Fibroblast of skin of left biceps (primary cell): ENCODE results near the gene OSBPL2.

Experiments
- DNase-seq, 2 experiments: peaks; one replicate each; pipeline ENCODE4 v3.0.0-alpha.2; 2013; ENCODE audit warnings: low read depth in 2 of 2

Gene OSBPL2

DNA sequence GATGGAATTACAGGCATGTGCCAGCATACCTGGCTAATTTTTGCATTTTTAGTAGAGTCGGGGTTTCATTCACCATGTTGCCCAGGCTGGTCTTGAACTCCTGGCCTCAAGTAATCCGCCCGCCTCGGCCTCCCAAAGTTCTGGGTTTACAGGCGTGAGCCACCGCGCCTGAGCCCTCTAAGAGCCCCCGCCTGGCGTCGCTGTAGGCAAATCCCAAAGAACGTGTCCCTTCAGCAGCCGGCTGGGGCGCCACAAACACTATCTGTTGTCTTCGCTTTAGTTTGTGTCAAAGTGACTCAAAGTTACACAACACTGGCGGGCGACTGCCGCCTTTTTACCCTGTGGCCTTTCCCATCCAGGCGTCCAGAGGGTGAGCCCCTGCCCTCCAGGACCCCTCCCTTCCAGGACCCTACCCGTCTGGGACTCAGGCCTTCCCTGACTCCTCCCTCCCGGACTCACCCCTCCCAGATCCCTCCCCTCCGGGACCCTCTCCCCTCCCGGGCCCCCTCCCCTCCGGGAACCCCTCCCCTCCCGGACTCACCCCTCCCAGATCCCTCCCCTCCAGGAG is 63.5 kb downstream of the OSBPL2 start:
- peak; percentile 71 to 72 for DNase-seq

DNA sequence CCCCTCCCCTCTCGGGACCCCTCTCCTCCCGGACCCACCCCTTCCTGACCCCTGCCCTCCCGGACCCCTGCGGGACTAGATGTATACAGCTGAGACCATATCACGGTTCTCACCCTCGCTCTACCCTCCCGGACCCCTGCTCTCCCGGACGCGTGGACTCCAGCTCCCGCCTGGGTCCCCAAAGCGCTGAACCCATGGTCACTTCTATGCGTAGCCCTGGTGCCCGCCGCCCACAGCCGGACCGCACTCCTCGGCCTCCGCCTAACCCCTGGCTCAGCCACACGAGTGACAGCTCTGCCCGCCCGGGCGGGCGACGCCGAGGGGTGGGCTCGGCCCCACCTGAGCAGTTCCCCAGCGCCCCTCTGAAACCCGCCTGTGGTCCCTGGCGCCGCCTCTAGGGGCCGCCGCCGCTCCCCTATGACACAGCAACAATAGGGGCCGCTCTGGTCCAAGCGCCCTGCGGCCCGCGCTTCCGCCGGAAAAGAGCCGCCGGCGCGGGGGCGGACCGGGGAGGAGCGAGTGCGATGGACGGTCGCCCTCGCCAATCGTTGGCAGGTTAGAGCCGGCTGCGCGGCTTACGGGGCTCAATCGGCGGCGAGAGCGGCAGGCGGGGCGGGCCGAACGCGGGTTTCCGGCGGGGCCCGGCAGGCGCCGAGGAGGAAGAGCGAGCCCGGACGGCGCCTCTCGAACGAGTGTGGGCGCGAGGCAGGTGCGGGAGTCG is 64.2 kb downstream of the OSBPL2 start, which contains the start of gene ADRM1:
TSS of gene ADRM1 (plus strand) at position 657 of the 721 bp plus-strand sequence. CDS start 572 bp downstream, outside the sequence.
- peak; percentile 90 to 93 for DNase-seq

DNA sequence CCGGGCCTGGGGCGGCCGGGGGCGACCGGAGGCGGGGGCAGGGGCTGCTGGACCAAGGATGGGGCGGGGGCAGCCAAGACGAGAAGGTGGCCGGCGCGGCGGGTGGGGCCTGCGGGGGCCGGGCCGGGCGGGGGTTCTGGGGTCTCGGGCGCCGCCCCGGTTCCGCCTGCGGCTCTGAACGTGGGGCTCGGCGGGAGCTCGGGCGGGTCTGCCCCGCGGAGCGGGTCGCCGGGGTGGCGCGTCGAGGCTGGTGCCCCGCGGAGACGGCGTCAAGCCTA is 64.7 kb downstream of the OSBPL2 start:
- DNase-seq: no peak

DNA sequence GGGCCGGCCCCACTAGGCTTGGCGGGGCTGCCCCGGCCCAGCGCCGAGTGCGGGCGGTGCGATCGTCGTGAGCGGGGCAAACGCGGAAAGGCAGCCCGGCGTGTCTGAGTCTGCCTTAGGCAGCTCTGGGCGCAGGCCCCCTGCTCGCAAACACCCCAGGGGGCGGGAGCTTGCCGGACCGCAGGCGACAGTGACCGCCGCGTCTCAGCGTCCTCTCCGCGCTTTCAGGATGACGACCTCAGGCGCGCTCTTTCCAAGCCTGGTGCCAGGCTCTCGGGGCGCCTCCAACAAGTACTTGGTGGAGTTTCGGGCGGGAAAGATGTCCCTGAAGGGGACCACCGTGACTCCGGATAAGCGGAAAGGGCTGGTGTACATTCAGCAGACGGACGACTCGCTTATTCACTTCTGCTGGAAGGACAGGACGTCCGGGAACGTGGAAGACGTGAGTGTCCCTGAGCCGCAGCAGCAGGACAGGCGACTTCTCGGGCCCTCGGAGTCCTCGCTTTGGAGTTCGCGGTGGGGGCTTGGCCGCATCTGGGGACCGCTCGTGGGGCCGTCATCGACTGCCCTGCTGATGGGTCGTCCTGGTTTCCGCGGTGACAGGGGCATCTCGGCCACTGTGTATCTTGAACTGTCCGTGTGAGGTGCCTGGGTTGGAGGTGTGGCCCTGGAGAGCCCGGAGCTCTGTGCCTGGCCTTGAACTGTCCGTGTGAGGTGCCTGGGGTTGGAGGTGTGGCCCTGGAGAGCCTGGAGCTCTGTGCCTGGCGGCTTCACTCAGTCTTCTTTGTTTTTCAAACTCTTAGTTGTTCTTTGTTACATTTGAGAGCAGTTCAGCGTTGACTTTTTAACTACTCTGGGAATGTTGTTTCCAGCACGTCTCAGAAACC is 65.3 kb downstream of the OSBPL2 start:
- DNase-seq: no peak

DNA sequence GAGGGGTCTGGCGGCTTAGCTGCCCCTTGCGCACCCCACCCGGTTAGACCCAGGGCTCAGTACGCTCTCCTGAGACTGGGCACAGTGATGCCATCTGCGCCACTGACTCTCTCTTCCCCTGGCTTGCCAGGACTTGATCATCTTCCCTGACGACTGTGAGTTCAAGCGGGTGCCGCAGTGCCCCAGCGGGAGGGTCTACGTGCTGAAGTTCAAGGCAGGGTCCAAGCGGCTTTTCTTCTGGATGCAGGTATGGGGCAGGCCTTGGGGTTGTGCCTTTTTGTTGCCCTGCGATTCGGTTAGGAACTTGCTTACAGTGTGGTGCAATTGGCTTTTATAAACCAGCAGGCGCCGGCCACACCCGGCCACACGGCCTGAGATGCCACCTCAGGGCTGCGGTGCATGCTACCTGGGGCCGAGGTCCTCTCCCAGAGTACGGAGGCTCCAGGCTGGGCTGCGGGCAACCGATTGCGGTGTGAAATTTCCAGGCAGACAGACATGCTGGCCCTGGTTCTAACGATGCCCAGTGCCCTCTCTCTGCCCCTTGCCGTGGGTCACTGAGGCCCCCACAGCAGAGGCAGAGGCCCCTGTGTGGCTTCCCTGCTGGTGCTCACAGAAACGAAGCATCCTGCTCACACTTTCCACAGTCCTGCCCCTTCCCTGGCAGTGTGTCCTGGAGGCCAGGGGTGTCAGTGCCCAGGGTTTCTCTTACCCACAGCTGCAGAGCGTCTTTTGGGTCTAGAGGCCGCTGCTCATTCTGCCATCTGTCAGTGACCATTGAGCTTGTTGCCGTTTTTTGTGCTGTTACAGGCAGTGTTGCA is 66.2 kb downstream of the OSBPL2 start:
- DNase-seq: no peak

DNA sequence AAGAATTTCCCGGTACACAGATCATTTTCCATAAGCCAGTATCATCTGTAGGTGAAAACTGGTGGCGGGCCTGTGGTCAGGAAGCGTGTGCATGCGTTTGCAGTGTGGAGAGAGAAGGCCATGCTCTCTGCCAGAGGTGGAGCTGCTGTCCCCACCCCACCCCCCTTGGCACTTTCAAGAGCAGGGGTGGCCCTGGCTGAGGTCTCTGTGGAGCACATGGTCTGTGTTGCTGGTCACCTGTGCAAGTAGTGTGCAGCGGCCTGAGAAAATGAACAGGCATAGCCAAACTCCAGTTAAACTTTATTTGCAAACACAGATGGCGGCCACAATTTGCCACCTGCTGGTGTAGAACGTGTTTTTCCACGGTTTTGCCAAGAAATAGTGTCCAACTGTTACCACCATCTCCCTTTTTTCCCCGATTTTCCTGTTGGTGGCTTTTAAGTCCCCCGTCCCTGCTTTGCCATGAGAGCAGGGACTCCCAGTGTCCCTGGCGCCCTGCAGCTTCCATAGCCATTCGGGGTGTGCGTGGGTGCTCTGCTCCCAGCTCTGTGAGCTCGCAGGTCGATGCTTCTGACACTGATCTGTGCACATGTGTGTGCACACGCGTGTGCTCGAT is 66.9 kb downstream of the OSBPL2 start:
- DNase-seq: no peak

DNA sequence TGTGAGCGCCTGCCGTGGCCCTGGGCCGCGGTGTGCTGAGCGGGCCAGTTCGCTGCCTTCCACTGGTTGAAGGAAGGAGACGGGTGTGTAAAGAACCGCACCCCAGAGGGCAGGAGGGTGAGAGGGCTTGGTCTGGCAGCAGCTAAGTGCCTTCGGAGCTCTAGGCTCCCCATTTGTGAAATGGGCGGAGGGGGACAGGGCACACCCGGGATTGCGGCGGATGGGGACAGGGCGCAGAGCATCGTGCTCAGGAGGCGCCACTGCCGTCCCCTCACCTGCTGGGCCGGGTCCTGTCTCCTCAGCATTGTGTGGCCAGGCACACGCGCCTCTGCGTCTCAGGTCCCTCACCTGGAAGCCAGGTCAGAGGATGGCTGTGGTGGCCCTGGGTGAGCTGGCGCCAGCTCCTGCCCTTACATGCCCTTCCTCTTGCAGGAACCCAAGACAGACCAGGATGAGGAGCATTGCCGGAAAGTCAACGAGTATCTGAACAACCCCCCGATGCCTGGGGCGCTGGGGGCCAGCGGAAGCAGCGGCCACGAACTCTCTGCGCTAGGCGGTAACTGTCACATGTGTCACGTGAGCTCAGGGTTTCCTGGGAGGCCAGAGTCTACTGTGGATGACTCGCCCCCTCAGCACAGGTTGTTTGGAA is 67.6 kb downstream of the OSBPL2 start:
- no peak for DNase-seq

DNA sequence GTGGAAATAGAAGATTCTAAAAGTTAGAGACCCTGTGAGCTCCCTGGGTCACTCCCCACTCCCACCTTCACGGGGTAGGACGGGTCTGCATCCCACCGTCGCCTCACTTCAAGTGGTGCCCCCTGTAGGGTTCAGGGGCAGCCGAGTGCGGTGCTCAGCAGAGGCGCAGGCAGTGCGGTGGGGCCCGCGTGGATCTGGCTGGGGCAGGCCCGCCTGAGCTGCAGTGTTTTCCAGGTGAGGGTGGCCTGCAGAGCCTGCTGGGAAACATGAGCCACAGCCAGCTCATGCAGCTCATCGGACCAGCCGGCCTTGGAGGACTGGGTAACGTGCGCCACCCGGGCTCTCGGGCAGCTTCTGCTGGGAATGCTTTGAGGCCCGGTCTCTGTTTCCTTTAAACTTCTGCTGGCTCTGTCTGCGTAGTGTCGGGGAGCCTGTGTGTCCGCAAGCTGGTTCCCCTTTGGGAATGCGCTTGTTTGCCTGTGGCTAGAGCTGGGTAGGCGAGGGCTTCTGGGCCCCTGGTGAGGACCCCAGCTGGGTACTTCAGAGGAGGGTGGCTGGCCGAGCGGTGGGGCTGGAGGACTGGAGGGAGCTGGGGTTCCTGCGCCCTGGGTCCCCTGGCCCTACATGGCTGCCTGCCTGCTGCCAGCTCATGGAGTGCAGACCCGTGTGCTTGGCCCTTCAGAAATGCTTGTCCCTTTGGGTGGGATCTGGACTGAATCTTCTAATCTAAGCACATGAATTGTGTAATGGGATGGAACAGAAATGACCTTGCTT is 68.3 kb downstream of the OSBPL2 start:
- DNase-seq: no peak

DNA sequence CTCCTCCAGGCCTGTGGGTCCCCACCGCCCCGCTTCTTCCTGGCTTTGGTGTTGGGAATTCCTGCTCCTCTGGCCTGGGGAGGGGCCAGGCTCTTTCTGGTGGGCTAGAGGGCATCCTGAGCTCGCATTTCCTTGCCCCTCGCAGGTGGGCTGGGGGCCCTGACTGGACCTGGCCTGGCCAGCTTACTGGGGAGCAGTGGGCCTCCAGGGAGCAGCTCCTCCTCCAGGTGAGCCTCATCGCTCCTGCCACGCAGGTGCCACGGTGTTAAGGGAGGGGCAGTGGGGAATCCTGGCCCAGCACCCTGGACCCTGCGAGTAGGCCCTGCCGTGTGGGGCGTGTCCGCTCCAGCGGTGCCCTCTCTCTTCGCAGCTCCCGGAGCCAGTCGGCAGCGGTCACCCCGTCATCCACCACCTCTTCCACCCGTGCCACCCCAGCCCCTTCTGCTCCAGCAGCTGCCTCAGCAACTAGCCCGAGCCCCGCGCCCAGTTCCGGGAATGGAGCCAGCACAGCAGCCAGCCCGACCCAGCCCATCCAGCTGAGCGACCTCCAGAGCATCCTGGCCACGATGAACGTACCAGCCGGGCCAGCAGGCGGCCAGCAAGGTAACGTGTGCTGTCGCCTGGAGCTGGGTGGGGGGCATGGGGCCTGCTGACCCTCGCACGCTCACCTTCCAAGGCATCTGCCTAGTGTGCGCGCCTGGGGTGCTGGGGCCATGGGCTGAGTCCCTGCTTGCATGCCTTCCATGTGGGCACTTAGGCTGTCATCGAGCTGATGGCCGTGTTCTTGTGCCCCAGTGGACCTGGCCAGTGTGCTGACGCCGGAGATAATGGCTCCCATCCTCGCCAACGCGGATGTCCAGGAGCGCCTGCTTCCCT is 69.1 kb downstream of the OSBPL2 start:
- no peak for DNase-seq

DNA sequence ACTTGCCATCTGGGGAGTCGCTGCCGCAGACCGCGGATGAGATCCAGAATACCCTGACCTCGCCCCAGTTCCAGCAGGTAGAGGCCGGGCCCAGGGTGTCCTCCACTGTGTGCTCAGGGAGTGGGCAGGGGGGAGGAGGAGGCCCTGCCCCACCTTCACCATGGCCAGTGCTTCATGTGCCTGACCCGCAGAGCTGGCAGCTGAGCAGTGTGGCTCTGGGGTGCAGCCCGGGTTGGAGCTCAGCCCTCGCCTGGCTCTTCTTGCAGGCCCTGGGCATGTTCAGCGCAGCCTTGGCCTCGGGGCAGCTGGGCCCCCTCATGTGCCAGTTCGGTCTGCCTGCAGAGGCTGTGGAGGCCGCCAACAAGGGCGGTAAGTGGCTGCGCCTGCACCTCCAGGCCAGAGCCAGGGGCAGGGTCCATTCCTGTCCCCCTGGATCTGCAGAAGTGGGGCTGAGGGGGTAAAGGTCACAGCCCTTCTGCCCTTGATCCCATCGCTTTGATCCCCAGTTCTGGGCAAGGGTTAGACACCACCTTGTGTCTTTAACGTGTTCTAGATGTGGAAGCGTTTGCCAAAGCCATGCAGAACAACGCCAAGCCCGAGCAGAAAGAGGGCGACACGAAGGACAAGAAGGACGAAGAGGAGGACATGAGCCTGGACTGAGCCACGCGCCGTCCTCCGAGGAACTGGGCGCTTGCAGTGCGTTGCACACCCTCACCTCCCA is 69.9 kb downstream of the OSBPL2 start:
- DNase-seq: no peak

DNA sequence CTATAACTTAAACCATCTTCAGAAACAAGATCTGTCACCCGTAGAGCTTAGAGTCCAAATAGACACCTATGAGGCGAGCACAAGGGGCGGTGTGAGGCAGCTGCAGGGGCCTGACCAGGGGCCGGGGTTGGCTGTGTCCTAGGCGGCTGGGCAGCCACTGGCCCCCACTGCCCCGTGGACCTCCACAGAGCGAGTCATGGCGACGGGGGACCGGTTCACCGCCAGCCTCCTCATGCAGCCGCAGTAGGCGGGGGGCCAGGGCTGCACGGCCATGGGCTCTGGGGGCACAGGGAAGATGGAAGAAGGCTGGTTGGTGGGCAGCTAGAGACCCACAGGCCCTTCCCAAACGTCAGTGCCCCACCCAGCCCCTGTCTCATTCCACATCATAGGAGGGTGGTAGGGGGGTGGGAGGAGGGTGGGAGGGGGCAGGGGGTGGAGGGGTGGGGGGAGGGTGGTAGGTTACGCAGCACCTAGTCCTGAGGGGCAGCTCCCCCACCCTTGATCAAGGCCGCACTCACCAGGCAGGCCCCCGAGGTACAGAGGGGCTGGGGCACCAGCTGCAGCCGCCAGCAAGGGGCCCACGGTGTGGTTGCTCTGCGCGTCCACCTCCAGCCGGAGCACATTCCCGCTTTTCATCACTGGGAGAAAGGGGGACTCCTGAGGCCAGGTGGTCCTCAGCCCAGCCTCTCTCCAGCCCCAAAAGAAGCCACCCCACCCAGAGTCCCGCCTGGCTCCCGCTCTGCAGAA is 71.0 kb downstream of the OSBPL2 start:
- no peak for DNase-seq

DNA sequence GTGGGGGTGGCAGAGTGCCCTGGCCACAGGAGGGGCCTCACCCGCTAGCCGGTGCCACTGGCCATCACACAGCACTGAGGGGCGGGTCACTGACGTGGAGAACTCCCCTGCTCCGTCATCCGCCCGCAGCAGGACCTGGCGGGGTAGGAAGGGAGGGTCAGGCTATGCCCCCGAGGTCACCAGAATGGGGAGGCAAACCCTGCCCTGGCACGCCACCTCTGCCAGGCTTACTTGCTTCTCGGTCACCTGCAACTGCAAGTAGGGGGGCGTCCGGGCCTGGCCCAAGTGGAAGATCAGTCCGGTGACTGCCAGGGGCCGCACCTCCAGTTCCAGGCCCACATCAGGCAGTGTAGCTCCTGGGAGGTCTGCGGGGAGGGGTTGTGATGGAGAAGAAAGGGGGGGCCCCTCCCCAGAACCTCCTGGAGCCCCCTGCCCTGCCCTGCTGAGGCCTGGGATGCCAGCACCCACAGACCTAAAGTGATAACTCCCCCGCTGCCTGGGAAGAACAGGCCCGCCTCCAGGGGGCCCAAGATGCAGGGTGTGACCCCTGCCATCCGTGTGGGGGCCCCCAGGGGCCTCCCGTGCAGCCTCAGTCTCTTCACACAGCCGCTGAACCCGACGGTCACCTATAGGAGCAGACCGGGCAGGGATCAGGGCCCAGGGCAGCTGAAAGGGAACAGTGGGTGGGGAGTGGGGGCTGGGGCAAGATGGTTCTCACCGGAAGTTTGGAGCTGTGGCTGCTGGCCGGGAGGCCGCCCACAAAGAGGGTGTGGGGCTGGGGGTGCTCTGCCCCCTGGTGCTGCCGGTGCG is 71.8 kb downstream of the OSBPL2 start:
- no peak for DNase-seq

DNA sequence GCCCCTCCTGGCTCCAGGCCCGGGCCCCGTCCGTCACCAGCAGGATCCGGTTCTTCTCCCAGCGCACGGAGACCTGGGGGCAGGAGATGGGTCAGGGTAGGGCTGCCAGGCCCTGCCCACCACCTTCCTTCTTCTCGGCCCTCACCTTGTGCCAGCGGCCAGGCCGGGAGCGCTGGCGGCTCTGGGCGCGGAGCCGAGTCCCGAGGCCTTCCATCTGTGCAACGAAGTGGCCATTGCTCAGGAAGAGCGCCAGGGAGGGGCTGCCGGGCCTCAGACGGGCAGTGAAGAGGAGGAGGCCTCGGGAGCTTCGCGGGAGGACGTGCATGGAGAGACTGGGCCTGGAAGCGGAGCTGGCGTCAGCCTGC is 72.4 kb downstream of the OSBPL2 start:
- DNase-seq: no peak

DNA sequence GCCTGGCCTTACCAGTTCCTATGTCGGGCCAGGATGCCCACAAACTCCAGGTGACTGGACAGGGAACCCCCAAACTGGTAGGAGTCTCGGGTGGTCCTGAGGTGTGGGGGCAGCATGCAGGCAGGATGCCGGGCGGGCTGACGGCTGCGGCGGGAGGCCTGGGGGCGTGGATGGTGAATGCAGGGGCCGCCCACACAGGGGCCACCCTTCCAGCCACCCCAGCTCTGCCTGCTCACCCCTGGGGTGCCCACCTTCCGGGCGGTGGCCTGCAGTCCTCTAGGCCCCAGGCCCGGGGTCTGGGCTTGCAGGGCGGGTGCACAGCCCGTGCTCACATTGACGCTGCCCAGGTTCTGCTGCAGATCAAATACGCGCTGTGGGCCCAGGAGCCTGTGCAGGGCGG is 72.8 kb downstream of the OSBPL2 start:
- no peak for DNase-seq

DNA sequence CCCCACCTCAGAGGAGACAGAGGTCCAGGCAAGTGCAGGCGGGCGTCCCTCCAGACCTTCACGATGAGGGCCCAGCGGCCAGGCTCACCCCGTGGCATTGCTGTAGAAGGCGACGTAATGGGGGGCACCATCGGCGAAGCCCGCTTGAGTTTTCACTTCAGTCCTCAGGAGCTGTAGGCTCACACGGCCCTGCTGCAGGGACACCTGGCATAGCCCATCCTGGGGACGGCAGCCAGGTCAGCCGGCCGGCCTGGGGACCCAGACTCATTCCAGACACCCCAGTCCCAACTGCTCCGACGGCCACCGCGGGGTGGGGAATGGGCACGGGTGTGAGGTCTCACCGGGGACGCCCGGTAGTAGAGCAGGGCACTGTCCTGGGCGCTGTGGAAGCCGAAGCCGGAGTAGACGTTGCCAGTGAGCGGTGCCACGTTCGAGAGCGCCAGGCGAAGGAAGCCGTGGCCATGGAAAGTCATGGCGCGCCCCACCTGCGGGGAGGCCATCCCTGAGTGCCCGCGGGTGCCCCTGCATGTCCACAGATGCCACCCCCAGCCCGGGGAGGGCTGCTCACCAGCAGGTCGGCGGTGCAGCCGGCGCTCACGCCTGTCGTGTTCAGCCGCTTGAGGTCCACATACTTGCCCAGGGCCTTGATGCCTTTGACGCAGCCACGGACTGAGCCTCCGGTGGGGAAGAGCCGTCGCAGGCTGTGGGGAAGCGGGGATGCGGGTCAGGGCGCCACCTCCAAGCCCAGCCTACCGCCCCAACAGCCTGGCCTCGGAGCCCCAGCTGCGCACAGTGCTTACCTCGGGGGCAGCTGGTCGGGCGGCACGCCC is 73.7 kb downstream of the OSBPL2 start:
- no peak for DNase-seq

DNA sequence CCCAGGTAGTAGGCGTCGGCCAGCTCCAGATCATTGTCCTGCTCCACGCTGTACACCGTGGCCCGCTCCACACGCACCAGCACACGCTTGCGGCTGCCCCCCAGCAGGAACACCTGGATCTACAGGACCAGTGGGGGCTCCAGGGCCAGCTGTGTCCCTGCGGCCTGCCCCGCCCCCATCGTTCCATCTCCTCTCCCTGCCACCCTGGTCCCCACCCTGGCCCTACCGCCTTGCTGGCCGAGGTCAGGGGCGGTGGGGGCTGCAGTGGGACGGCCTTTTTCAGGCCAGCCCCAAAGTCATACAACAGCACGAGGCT is 74.3 kb downstream of the OSBPL2 start:
- no peak for DNase-seq
